IPS-20b (cell line): ENCODE measurements around the gene EFHC2.
"Not testable (repeated sequence)": the region's sequence is repeated elsewhere in the genome, so short reads cannot be mapped to it uniquely, and the experiment has no call there.

Experiments used
- H3K27ac ChIP-seq: one replicate; pipeline ENCODE4 v1.5.1; 2013; ENCODE audit warnings: low read length
- H3K27me3 ChIP-seq: 2 replicates; pipeline ENCODE4 v1.6.1; 2013; ENCODE audit warnings: mild to moderate bottlenecking, low read length, inconsistent platforms; ENCODE audit not compliant: insufficient read depth
- H3K36me3 ChIP-seq: 2 replicates; pipeline ENCODE4 v1.6.1; 2013; ENCODE audit warnings: low read depth, mild to moderate bottlenecking, inconsistent platforms, low read length, moderate library complexity; ENCODE audit not compliant: insufficient read depth
- H3K4me1 ChIP-seq: 2 replicates; pipeline ENCODE4 v1.6.1; 2013; ENCODE audit warnings: mild to moderate bottlenecking, control low read depth, inconsistent platforms, low read length, moderate library complexity; ENCODE audit not compliant: insufficient read depth
- H3K4me3 ChIP-seq: 2 replicates; pipeline ENCODE4 v1.5.1; 2013; ENCODE audit warnings: mild to moderate bottlenecking, low read length, inconsistent platforms
- H3K9ac ChIP-seq: 2 replicates; pipeline ENCODE4 v1.6.1; 2013; ENCODE audit warnings: low read depth, mild to moderate bottlenecking, inconsistent platforms, low read length, moderate library complexity
- H3K9me3 ChIP-seq: 2 replicates; pipeline ENCODE4 v1.6.1; 2013; ENCODE audit warnings: mild to moderate bottlenecking, low read depth, low read length, inconsistent platforms; ENCODE audit not compliant: insufficient read depth

Gene EFHC2

GRCh38 chrX:44228621-44229020 lies 114.9 kb downstream of the EFHC2 start:
- H3K9me3 ChIP-seq, result no peaks in the 10 kb centered on the region

GRCh38 chrX:44227991-44228390 lies 115.5 kb downstream of the EFHC2 start:
- Histone ChIP-seq H3K27me3 (no peaks in the 10 kb centered on the region), H3K4me1 (no peaks in the 10 kb centered on the region; the same call in 1 of the 2 replicates), H3K4me3 (no peak overlapping the region), H3K9ac (no peak overlapping the region), H3K27ac (no peak overlapping the region), H3K9me3 (no peaks in the 10 kb centered on the region), H3K36me3 (no peaks in the 10 kb centered on the region)

More at GRCh38 chrX:44228621-44229020, 114.9 kb downstream of the EFHC2 start:
- Histone ChIP-seq H3K27ac (no peak overlapping the region), H3K36me3 (no peaks in the 10 kb centered on the region), H3K4me3 (no peak overlapping the region), H3K4me1 (no peaks in the 10 kb centered on the region; the same call in 1 of the 2 replicates), H3K9ac (no peak overlapping the region), H3K27me3 (no peaks in the 10 kb centered on the region)

GRCh38 chrX:44225667-44226066 lies 117.8 kb downstream of the EFHC2 start:
- no peak overlapping the region for H3K4me3 ChIP-seq
- no peak overlapping the region for H3K9ac ChIP-seq
- no peaks in the 10 kb centered on the region; the same call in 1 of the 2 replicates for H3K4me1 ChIP-seq
- no peaks in the 10 kb centered on the region for H3K27me3 ChIP-seq
- H3K9me3 ChIP-seq, result no peaks in the 10 kb centered on the region
- H3K36me3 ChIP-seq, result no peaks in the 10 kb centered on the region
- H3K27ac ChIP-seq, result no peak overlapping the region

- Histone ChIP-seq H3K27me3 (no peaks in the 10 kb centered on the region), H3K27ac (no peak overlapping the region), H3K9me3 (no peaks in the 10 kb centered on the region), H3K4me1 (no peaks in the 10 kb centered on the region; the same call in 1 of the 2 replicates), H3K4me3 (no peak overlapping the region), H3K36me3 (no peaks in the 10 kb centered on the region), H3K9ac (no peak overlapping the region)
Measured at GRCh38 chrX:44224760-44225159, 118.7 kb downstream of the EFHC2 start.

GRCh38 chrX:44223150-44223549 lies 120.3 kb downstream of the EFHC2 start:
- Histone ChIP-seq H3K4me3 (no peak overlapping the region), H3K27ac (no peak overlapping the region), H3K36me3 (no peaks in the 10 kb centered on the region), H3K27me3 (no peaks in the 10 kb centered on the region), H3K9me3 (no peaks in the 10 kb centered on the region), H3K4me1 (no peaks in the 10 kb centered on the region; the same call in 1 of the 2 replicates), H3K9ac (no peak overlapping the region)

GRCh38 chrX:44218465-44218864 lies 125.0 kb downstream of the EFHC2 start:
- H3K27me3 ChIP-seq, result no peaks in the 10 kb centered on the region
- no peak overlapping the region for H3K4me3 ChIP-seq
- no peaks in the 10 kb centered on the region for H3K9me3 ChIP-seq
- no peak overlapping the region for H3K9ac ChIP-seq
- no peaks in the 10 kb centered on the region for H3K4me1 ChIP-seq
- no peaks in the 10 kb centered on the region for H3K36me3 ChIP-seq
- H3K27ac ChIP-seq, result no peak overlapping the region

GRCh38 chrX:44216171-44216570 lies 127.3 kb downstream of the EFHC2 start:
- Histone ChIP-seq H3K27me3 (no peaks in the 10 kb centered on the region), H3K27ac (no peak overlapping the region), H3K9me3 (no peaks in the 10 kb centered on the region), H3K9ac (no peak overlapping the region), H3K4me3 (no peak overlapping the region), H3K4me1 (no peaks in the 10 kb centered on the region; the same call in 1 of the 2 replicates), H3K36me3 (no peaks in the 10 kb centered on the region)

- no peak overlapping the region for H3K4me3 ChIP-seq
- no peaks in the 10 kb centered on the region for H3K4me1 ChIP-seq
- H3K27ac ChIP-seq, result no peak overlapping the region
- no peaks in the 10 kb centered on the region for H3K36me3 ChIP-seq
- no peaks in the 10 kb centered on the region for H3K9me3 ChIP-seq
- H3K9ac ChIP-seq, result no peak overlapping the region
- no peaks in the 10 kb centered on the region for H3K27me3 ChIP-seq
Measured at GRCh38 chrX:44203791-44204190, 139.7 kb downstream of the EFHC2 start.

GRCh38 chrX:44202596-44202995 lies 140.9 kb downstream of the EFHC2 start:
- Histone ChIP-seq H3K4me3 (no peak overlapping the region), H3K27me3 (no peaks in the 10 kb centered on the region), H3K36me3 (no peaks in the 10 kb centered on the region), H3K4me1 (no peaks in the 10 kb centered on the region; the same call in 1 of the 2 replicates), H3K27ac (no peak overlapping the region), H3K9me3 (no peaks in the 10 kb centered on the region), H3K9ac (no peak overlapping the region)

- Histone ChIP-seq H3K4me1 (no peaks in the 10 kb centered on the region), H3K4me3 (no peak overlapping the region), H3K27me3 (no peaks in the 10 kb centered on the region), H3K36me3 (no peaks in the 10 kb centered on the region), H3K9ac (no peak overlapping the region), H3K9me3 (no peaks in the 10 kb centered on the region), H3K27ac (no peak overlapping the region)
Measured at GRCh38 chrX:44189116-44189515, 154.4 kb downstream of the EFHC2 start.

- not testable (repeated sequence) for H3K4me3 ChIP-seq, H3K27ac ChIP-seq, H3K9me3 ChIP-seq
Measured at GRCh38 chrX:44187915-44188314, 155.6 kb downstream of the EFHC2 start.

GRCh38 chrX:44183329-44183728 lies 160.1 kb downstream of the EFHC2 start:
- Histone ChIP-seq H3K4me3 (no peak overlapping the region), H3K9me3 (no peaks in the 10 kb centered on the region), H3K36me3 (no peaks in the 10 kb centered on the region), H3K27me3 (no peaks in the 10 kb centered on the region), H3K27ac (no peak overlapping the region), H3K4me1 (no peaks in the 10 kb centered on the region), H3K9ac (no peak overlapping the region)

More at GRCh38 chrX:44187915-44188314, 155.6 kb downstream of the EFHC2 start:
- not testable (repeated sequence) for H3K36me3 ChIP-seq, H3K4me1 ChIP-seq, H3K9ac ChIP-seq, H3K27me3 ChIP-seq
